Trophoblast cell (in vitro differentiated cells and primary cell): ENCODE measurements around the gene NSF.
"Not testable (repeated sequence)": the region's sequence is repeated elsewhere in the genome, so short reads cannot be mapped to it uniquely, and the experiment has no call there.

Experiments
- DNase-seq, 2 donors: peaks; one replicate each; pipeline ENCODE4 v3.0.0-alpha.2; 2016
- H2AFZ ChIP-seq: 2 replicates; pipeline ENCODE4 v1.6.1; 2013; ENCODE audit warnings: low read length, moderate library complexity, mild to moderate bottlenecking; ENCODE audit not compliant: insufficient read depth, poor library complexity
- H2AK5ac ChIP-seq: 2 replicates; pipeline ENCODE4 v1.6.1; 2013; ENCODE audit warnings: mild to moderate bottlenecking, low read length
- H2BK120ac ChIP-seq: 2 replicates; pipeline ENCODE4 v1.6.1; 2013; ENCODE audit warnings: low read length, mild to moderate bottlenecking, moderate library complexity; ENCODE audit not compliant: insufficient read depth, poor library complexity
- H2BK12ac ChIP-seq: 2 replicates; pipeline ENCODE4 v1.6.1; 2013; ENCODE audit warnings: mild to moderate bottlenecking, low read length, moderate library complexity
- H2BK5ac ChIP-seq: 2 replicates; pipeline ENCODE4 v1.6.1; 2013; ENCODE audit warnings: low read length, low read depth, moderate library complexity, mild to moderate bottlenecking; ENCODE audit not compliant: poor library complexity
- H3K14ac ChIP-seq: 2 replicates; pipeline ENCODE4 v1.6.1; 2013; ENCODE audit warnings: mild to moderate bottlenecking, low read length
- H3K18ac ChIP-seq: 2 replicates; pipeline ENCODE4 v1.6.1; 2013; ENCODE audit warnings: mild to moderate bottlenecking, low read length
- H3K23ac ChIP-seq: 2 replicates; pipeline ENCODE4 v1.6.1; 2013; ENCODE audit warnings: low read length
- H3K27ac ChIP-seq: 2 replicates; pipeline ENCODE4 v1.5.1; 2013; ENCODE audit warnings: low read depth, mild to moderate bottlenecking, inconsistent platforms, low read length, moderate library complexity
- H3K27me3 ChIP-seq: 2 replicates; pipeline ENCODE4 v1.6.1; 2013; ENCODE audit warnings: inconsistent platforms, mild to moderate bottlenecking, low read length, moderate library complexity; ENCODE audit not compliant: insufficient read depth
- H3K36me3 ChIP-seq, 2 experiments: 1 replicate in 1 of 2; 2 replicates in 1 of 2; pipeline ENCODE4 v1.6.1; 2013; ENCODE audit warnings: low read length in 2 of 2, mild to moderate bottlenecking in 2 of 2, moderate library complexity in 1 of 2; ENCODE audit not compliant: insufficient read depth in 2 of 2, control insufficient read depth in 1 of 2
- H3K4ac ChIP-seq: 2 replicates; pipeline ENCODE4 v1.6.1; 2013; ENCODE audit warnings: low read depth, mild to moderate bottlenecking, low read length, moderate library complexity
- H3K4me1 ChIP-seq, 2 experiments: 1 replicate in 1 of 2; 2 replicates in 1 of 2; pipeline ENCODE4 v1.6.1; 2013; ENCODE audit warnings: low read length in 2 of 2, mild to moderate bottlenecking in 2 of 2, moderate library complexity in 1 of 2; ENCODE audit not compliant: insufficient read depth in 2 of 2, control insufficient read depth in 1 of 2
- H3K4me2 ChIP-seq: 2 replicates; pipeline ENCODE4 v1.6.1; 2013; ENCODE audit warnings: inconsistent platforms, mild to moderate bottlenecking, low read length, moderate library complexity
- H3K4me3 ChIP-seq: 2 replicates; pipeline ENCODE4 v1.5.1; 2013; ENCODE audit warnings: mild to moderate bottlenecking, low read depth, low read length, inconsistent platforms
- H3K79me1 ChIP-seq: one replicate; pipeline ENCODE4 v1.6.1; 2013; ENCODE audit warnings: low read length
- H3K79me2 ChIP-seq: 2 replicates; pipeline ENCODE4 v1.6.1; 2013; ENCODE audit warnings: low read length, mild to moderate bottlenecking; ENCODE audit not compliant: control insufficient read depth, insufficient read depth, poor library complexity
- H3K9ac ChIP-seq: 2 replicates; pipeline ENCODE4 v1.6.1; 2013; ENCODE audit warnings: mild to moderate bottlenecking, low read length
- H3K9me3 ChIP-seq: 2 replicates; pipeline ENCODE4 v1.6.1; 2013; ENCODE audit warnings: low read depth, mild to moderate bottlenecking, control low read depth, inconsistent platforms, low read length; ENCODE audit not compliant: insufficient read depth
- H4K12ac ChIP-seq: 2 replicates; pipeline ENCODE4 v1.6.1; 2013; ENCODE audit warnings: low read depth, mild to moderate bottlenecking, low read length, moderate library complexity
- H4K8ac ChIP-seq: 2 replicates; pipeline ENCODE4 v1.6.1; 2013; ENCODE audit warnings: low read depth, mild to moderate bottlenecking, low read length, moderate library complexity
- H4K91ac ChIP-seq: one replicate; pipeline ENCODE4 v1.6.1; 2013; ENCODE audit warnings: low read depth, mild to moderate bottlenecking, low read length, moderate library complexity
- WGBS: extraction: QIAGEN DNeasy Blood & Tissue Kit; methylation state at CpG from one replicate; pipeline ENCODE4 v1.1.7; 2013; ENCODE audit warnings: missing lambda C conversion rate; ENCODE audit not compliant: insufficient read length, insufficient coverage; ENCODE audit errors: extremely low coverage; 5-methylcytosine and 5-hydroxymethylcytosine counted together

NSF gene

DNA sequence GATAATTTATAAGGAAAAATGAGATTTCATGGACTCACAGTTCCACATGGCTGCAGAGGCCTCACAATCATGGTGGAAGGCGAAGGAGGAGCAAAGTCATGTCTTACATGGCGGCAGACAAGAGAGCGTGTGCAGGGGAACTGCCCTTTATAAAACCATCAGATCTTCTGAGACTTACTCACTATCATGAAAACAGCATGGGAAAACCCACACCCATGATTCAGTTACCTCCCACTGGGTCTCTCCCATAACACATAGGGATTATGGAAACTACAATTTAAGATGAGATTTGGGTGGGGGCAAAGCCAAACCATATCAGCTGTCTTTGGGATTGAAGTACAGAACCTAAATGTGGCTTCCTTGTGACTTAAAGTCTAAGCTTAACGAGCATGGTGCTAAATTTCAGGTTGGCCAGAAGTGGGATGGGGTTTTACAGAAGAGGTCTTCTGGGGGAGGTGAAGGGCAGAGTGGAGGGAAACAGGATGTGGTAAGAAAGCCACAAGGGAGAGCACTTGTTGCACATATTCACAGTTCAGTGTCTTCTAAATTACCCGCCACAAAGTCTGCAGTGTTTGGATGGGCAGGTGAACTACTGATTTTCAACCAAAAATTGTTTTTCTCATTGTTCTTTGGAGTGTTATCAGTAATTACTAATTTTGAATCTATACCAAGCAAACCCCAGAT is 38.4 kb downstream of the NSF start:
- H2BK5ac ChIP-seq, result not testable (repeated sequence)
- WGBS, result no CpG with 5 or more reads among the region's 5 CpGs

DNA sequence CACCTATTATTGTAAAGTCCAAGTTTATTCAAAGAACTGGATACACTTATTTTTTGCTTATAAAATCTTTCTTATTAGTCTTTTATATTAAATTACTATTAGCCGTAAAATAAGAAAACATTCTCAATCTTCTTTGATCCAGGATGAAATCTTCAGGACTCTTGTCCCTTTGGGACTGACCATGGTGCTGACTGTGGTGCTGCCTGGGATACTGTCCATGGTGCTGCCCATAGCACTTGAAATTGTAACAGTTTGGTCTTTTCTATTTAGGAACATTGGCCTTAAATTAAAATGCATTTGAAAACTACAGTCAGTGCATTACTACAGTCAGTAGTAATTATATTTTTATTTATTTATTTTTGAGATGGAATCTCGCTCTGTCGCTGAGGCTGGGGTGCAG is 41.7 kb downstream of the NSF start:
- not testable (repeated sequence) for H4K91ac ChIP-seq, H3K27ac ChIP-seq, H2BK12ac ChIP-seq, H4K12ac ChIP-seq, H3K79me2 ChIP-seq, H3K4me1 ChIP-seq, H3K9ac ChIP-seq, H2AK5ac ChIP-seq, H3K27me3 ChIP-seq, H2BK5ac ChIP-seq, H3K4me3 ChIP-seq, H4K8ac ChIP-seq, H3K36me3 ChIP-seq, H3K23ac ChIP-seq, DNase-seq, H3K14ac ChIP-seq, H3K4me2 ChIP-seq, H3K4ac ChIP-seq, H3K79me1 ChIP-seq, H2AFZ ChIP-seq, H3K18ac ChIP-seq, H3K9me3 ChIP-seq, H2BK120ac ChIP-seq
- WGBS, result no CpG with 5 or more reads among the region's 3 CpGs

More for the DNA sequence above, 38.4 kb downstream of the NSF start:
- H3K4me1 ChIP-seq, H3K23ac ChIP-seq, H2AFZ ChIP-seq, H3K4me3 ChIP-seq, H3K9me3 ChIP-seq, H2BK120ac ChIP-seq, H4K91ac ChIP-seq, H3K27ac ChIP-seq, H3K9ac ChIP-seq, H3K27me3 ChIP-seq, H2BK12ac ChIP-seq, H3K4me2 ChIP-seq, H4K8ac ChIP-seq, H3K14ac ChIP-seq, H3K79me2 ChIP-seq, H4K12ac ChIP-seq, H2AK5ac ChIP-seq, H3K18ac ChIP-seq, H3K4ac ChIP-seq, DNase-seq, H3K79me1 ChIP-seq, H3K36me3 ChIP-seq: not testable (repeated sequence)

GRCh38 chr17:46634844-46635243 is 44.4 kb downstream of the NSF start:
- H3K9ac ChIP-seq, H3K27ac ChIP-seq, H3K27me3 ChIP-seq, H2BK120ac ChIP-seq, H4K8ac ChIP-seq, H3K79me1 ChIP-seq, H3K79me2 ChIP-seq, H2AK5ac ChIP-seq, H2BK5ac ChIP-seq, H2AFZ ChIP-seq, H3K18ac ChIP-seq, H4K12ac ChIP-seq, H3K9me3 ChIP-seq, H3K4me2 ChIP-seq, H3K4ac ChIP-seq, H3K14ac ChIP-seq, H2BK12ac ChIP-seq, H3K4me1 ChIP-seq, H3K23ac ChIP-seq, H4K91ac ChIP-seq, H3K36me3 ChIP-seq, H3K4me3 ChIP-seq, DNase-seq: not testable (repeated sequence)

GRCh38 chr17:46641861-46642656 is 51.6 kb downstream of the NSF start:
- H3K27me3 ChIP-seq, H3K9ac ChIP-seq, H2BK5ac ChIP-seq, H3K4me3 ChIP-seq, H3K4me2 ChIP-seq, H3K4me1 ChIP-seq, H2AFZ ChIP-seq, H3K79me2 ChIP-seq, H2BK120ac ChIP-seq, DNase-seq, H3K23ac ChIP-seq, H2BK12ac ChIP-seq, H3K9me3 ChIP-seq, H3K79me1 ChIP-seq, H3K14ac ChIP-seq, H3K36me3 ChIP-seq, H4K91ac ChIP-seq, H3K18ac ChIP-seq, H3K27ac ChIP-seq, H2AK5ac ChIP-seq, H3K4ac ChIP-seq, H4K8ac ChIP-seq, H4K12ac ChIP-seq: not testable (repeated sequence)
- WGBS, result no CpG with 5 or more reads among the region's 2 CpGs
